MM.1S (cell line): ENCODE measurements around the gene TSPAN9.
A peak's percentile ranks its signal among the peaks of the same experiment; 100 is the strongest.

ENCODE experiments used
- DNase-seq: peaks from one replicate; pipeline ENCODE4 v3.0.0-alpha.2; 2015
- H2AFZ ChIP-seq: fragments of 300-600 bp; sonication (generic); 2 replicates; pipeline ENCODE4 v1.6.0; 2016; ENCODE audit warnings: antibody characterized with exemption, low read length
- H3F3A ChIP-seq: fragments of 300-600 bp; sonication (generic); 2 replicates; pipeline ENCODE4 v1.6.1; 2016; ENCODE audit warnings: mild to moderate bottlenecking, antibody characterized with exemption, low read length, moderate library complexity, mixed read lengths; ENCODE audit not compliant: insufficient read depth
- H3K27ac ChIP-seq: fragments of 300-600 bp; sonication (generic); 2 replicates; pipeline ENCODE4 v1.5.1; 2016; ENCODE audit warnings: mild to moderate bottlenecking, low read length
- H3K27me3 ChIP-seq: fragments of 300-600 bp; sonication (generic); replicated peaks from 2 replicates; pipeline ENCODE4 v1.6.0; 2016; ENCODE audit warnings: low read length; ENCODE audit not compliant: insufficient read depth
- H3K36me3 ChIP-seq: fragments of 300-600 bp; sonication (generic); replicated peaks from 2 replicates; pipeline ENCODE4 v1.6.1; 2016; ENCODE audit warnings: mild to moderate bottlenecking, low read length, mixed read lengths; ENCODE audit not compliant: insufficient read depth
- H3K4me1 ChIP-seq: fragments of 300-600 bp; sonication (generic); 2 replicates; pipeline ENCODE4 v1.6.1; 2016; ENCODE audit warnings: low read length, mixed read lengths
- H3K4me2 ChIP-seq: fragments of 300-600 bp; sonication (generic); 2 replicates; pipeline ENCODE4 v1.6.0; 2016; ENCODE audit warnings: low read depth, low read length
- H3K4me3 ChIP-seq: fragments of 300-600 bp; sonication (generic); 2 replicates; pipeline ENCODE4 v1.5.1; 2016; ENCODE audit warnings: low read length, mixed read lengths
- H3K79me2 ChIP-seq: fragments of 300-600 bp; sonication (generic); 2 replicates; pipeline ENCODE4 v1.6.1; 2016; ENCODE audit warnings: mixed run types, low read length, mixed read lengths
- H3K9ac ChIP-seq: fragments of 300-600 bp; sonication (generic); 2 replicates; pipeline ENCODE4 v1.6.1; 2016; ENCODE audit warnings: low read length, mixed read lengths
- H3K9me2 ChIP-seq: fragments of 300-600 bp; sonication (generic); replicated peaks from 2 replicates; pipeline ENCODE4 v1.6.1; 2016; ENCODE audit warnings: mild to moderate bottlenecking, low read length, mixed read lengths; ENCODE audit not compliant: insufficient read depth
- H3K9me3 ChIP-seq: fragments of 300-600 bp; sonication (generic); replicated peaks from 2 replicates; pipeline ENCODE4 v1.6.1; 2016; ENCODE audit warnings: mild to moderate bottlenecking, low read length, mixed read lengths; ENCODE audit not compliant: insufficient read depth
- H4K20me1 ChIP-seq: fragments of 300-600 bp; sonication (generic); 2 replicates; pipeline ENCODE4 v1.6.1; 2016; ENCODE audit warnings: mild to moderate bottlenecking, low read length, moderate library complexity, mixed read lengths; ENCODE audit not compliant: insufficient read depth
- CTCF ChIP-seq: fragments of 300-600 bp; sonication (generic); IDR thresholded peaks from 2 replicates; pipeline ENCODE4 v1.5.1; 2016; ENCODE audit warnings: antibody characterized with exemption, low read length, mixed read lengths
- EZH2 ChIP-seq: fragments of 300-600 bp; sonication (generic); optimal IDR thresholded peaks from 2 replicates; pipeline ENCODE3; 2017; ENCODE audit warnings: low read depth, mild to moderate bottlenecking, antibody characterized with exemption, low read length, mixed read lengths
- EZH2phosphoT487 ChIP-seq: fragments of 300-600 bp; sonication (generic); IDR thresholded peaks from 2 replicates; pipeline ENCODE4 v1.6.1; 2018; ENCODE audit warnings: antibody characterized with exemption, low read length

TSPAN9 gene

GRCh38 chr12:3071107-3071506, 6.1 kb upstream of the TSPAN9 start:
- Histone ChIP-seq H3K9me3 (no peaks in the 10 kb centered on the region), H3K4me3 (no peak overlapping the region), H3K27ac (no peak overlapping the region), H3K79me2 (no peaks in the 10 kb centered on the region), H3K4me1 (no peaks in the 10 kb centered on the region), H2AFZ (no peak overlapping the region), H3K9me2 (no peaks in the 10 kb centered on the region), H3K27me3 (peaks cover 30% of the 10 kb centered on the region), H3K9ac (no peak overlapping the region), H4K20me1 (no peaks in the 10 kb centered on the region), H3K36me3 (no peaks in the 10 kb centered on the region), H3F3A (no peaks in the 10 kb centered on the region), H3K4me2 (no peak overlapping the region)
- TF ChIP-seq CTCF (no peak), EZH2phosphoT487 (no peak), EZH2 (no peak)
- no peak for DNase-seq

GRCh38 chr12:3071710-3072109, 5.5 kb upstream of the TSPAN9 start:
- no peaks in the 10 kb centered on the region for H3K79me2 ChIP-seq
- no peaks in the 10 kb centered on the region for H3K4me1 ChIP-seq
- H3K27me3 ChIP-seq, result peaks cover 30% of the 10 kb centered on the region
- H3K36me3 ChIP-seq, result no peaks in the 10 kb centered on the region
- DNase-seq, result no peak
- H3K27ac ChIP-seq, result no peak overlapping the region
- no peaks in the 10 kb centered on the region for H3K9me3 ChIP-seq
- no peaks in the 10 kb centered on the region for H3F3A ChIP-seq
- TF ChIP-seq EZH2 (no peak), EZH2phosphoT487 (no peak), CTCF (no peak)
- no peaks in the 10 kb centered on the region for H4K20me1 ChIP-seq
- no peak overlapping the region for H2AFZ ChIP-seq
- no peak overlapping the region for H3K4me3 ChIP-seq
- no peak overlapping the region for H3K4me2 ChIP-seq
- H3K9me2 ChIP-seq, result no peaks in the 10 kb centered on the region
- no peak overlapping the region for H3K9ac ChIP-seq

- Histone ChIP-seq H3K36me3 (no peaks in the 10 kb centered on the region), H3K9me3 (no peaks in the 10 kb centered on the region), H3K4me1 (no peaks in the 10 kb centered on the region), H3K9me2 (no peaks in the 10 kb centered on the region), H3K27me3 (peaks cover 34% of the 10 kb centered on the region), H4K20me1 (no peaks in the 10 kb centered on the region), H3K27ac (no peak overlapping the region), H3K4me2 (no peak overlapping the region), H3F3A (no peaks in the 10 kb centered on the region), H3K9ac (no peak overlapping the region), H3K79me2 (no peaks in the 10 kb centered on the region), H2AFZ (no peak overlapping the region), H3K4me3 (no peak overlapping the region)
- no peak for TF ChIP-seq EZH2phosphoT487
- peak; percentile 99 for TF ChIP-seq CTCF
- peak; percentile 83 for DNase-seq
These were observed 3.5 kb upstream of the TSPAN9 start for GRCh38 chr12:3073438-3074250.
